ENCODE data around the gene VPS26C.

The VPS26C gene

DNA sequence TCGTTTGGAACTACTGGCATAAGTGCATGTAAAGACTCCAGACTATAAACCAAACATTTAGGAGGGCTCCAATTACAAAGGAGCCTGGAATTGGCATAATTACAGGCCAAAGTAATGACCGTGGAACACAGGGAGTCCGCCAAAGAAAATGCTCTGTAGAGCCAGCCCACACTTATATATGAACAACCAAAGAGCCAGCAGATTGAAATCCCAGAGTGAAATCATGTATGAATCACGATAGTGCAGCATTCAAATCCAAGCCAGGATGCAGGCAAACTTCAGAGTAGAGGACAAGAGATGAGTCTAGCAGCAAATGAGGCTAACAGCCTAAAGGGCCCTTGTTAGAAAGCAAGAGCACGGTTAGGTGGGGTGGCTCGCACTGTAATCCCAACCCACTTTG, 13.1 kb downstream of the VPS26C start:
- no peak overlapping the region for H3K27ac ChIP-seq (ENCODE audit: low read length)

DNA sequence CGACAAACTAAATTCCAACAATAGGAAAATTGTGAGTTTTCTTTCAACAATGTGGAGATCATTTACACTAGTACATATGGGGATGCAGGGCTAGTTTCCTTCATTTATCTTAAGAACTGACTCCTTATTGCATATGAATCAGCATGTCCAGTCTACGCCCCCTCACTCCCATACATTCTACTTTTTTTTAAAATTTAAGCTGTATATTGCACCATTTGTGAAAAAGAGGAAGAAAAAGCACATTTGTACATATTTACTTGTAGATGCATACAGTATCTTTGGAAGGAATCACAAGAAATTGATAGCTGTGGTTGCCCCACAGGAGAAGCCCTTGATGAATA, 15.9 kb downstream of the VPS26C start:
- H3K4me3 ChIP-seq (ENCODE audit: low read length): no peak overlapping the region
- TF ChIP-seq EZH2phosphoT487 (IDR thresholded peaks at IDR 0.05; ENCODE audit: low read length): no peak
- no peak for TF ChIP-seq EZH2 (optimal IDR thresholded peaks at IDR 0.05; ENCODE audit: low read depth, low read length)
- TF ChIP-seq, protein P1, sequence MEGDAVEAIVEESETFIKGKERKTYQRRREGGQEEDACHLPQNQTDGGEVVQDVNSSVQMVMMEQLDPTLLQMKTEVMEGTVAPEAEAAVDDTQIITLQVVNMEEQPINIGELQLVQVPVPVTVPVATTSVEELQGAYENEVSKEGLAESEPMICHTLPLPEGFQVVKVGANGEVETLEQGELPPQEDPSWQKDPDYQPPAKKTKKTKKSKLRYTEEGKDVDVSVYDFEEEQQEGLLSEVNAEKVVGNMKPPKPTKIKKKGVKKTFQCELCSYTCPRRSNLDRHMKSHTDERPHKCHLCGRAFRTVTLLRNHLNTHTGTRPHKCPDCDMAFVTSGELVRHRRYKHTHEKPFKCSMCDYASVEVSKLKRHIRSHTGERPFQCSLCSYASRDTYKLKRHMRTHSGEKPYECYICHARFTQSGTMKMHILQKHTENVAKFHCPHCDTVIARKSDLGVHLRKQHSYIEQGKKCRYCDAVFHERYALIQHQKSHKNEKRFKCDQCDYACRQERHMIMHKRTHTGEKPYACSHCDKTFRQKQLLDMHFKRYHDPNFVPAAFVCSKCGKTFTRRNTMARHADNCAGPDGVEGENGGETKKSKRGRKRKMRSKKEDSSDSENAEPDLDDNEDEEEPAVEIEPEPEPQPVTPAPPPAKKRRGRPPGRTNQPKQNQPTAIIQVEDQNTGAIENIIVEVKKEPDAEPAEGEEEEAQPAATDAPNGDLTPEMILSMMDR (IDR thresholded peaks at IDR 0.05; ENCODE audit: low read length): no peak
- H3K27ac ChIP-seq (ENCODE audit: low read length): no peak overlapping the region
- no peaks in the 10 kb centered on the region for H3K36me3 ChIP-seq (replicated peaks; ENCODE audit: insufficient read depth, low read length)
- H2AFZ ChIP-seq (ENCODE audit: low read length): no peak overlapping the region
- no peak for DNase-seq
- H3K79me2 ChIP-seq (ENCODE audit: low read length): peaks cover 96% of the 10 kb centered on the region
- no peak overlapping the region for H3K9ac ChIP-seq (ENCODE audit: low read length)
- H3K27me3 ChIP-seq (replicated peaks; ENCODE audit: insufficient read depth, low read length): no peaks in the 10 kb centered on the region
- H4K20me1 ChIP-seq (ENCODE audit: insufficient read depth, low read length): peaks cover 20% of the 10 kb centered on the region
- no peak overlapping the region for H3K4me2 ChIP-seq (ENCODE audit: low read depth, low read length)
- no peaks in the 10 kb centered on the region for H3F3A ChIP-seq (ENCODE audit: insufficient read depth, low read length)
- 0 out of 2 replicates have a peak, but pooled peaks cover 2% of the 10 kb centered on the region for H3K4me1 ChIP-seq (ENCODE audit: low read length)
- no peaks in the 10 kb centered on the region for H3K9me3 ChIP-seq (replicated peaks; ENCODE audit: insufficient read depth, low read length)
- H3K9me2 ChIP-seq (replicated peaks; ENCODE audit: insufficient read depth, low read length): no peaks in the 10 kb centered on the region

More for the DNA sequence above, 13.1 kb downstream of the VPS26C start:
- Histone ChIP-seq H3K4me2 (ENCODE audit: low read depth, low read length) (no peak overlapping the region), H3K9ac (ENCODE audit: low read length) (no peak overlapping the region), H3K27me3 (replicated peaks; ENCODE audit: insufficient read depth, low read length) (no peaks in the 10 kb centered on the region), H3K4me1 (ENCODE audit: low read length) (0 out of 2 replicates have a peak, but pooled peaks cover 2% of the 10 kb centered on the region), H3F3A (ENCODE audit: insufficient read depth, low read length) (no peaks in the 10 kb centered on the region), H2AFZ (ENCODE audit: low read length) (no peak overlapping the region), H3K9me3 (replicated peaks; ENCODE audit: insufficient read depth, low read length) (no peaks in the 10 kb centered on the region), H3K79me2 (ENCODE audit: low read length) (peaks cover 95% of the 10 kb centered on the region), H3K4me3 (ENCODE audit: low read length) (no peak overlapping the region), H3K36me3 (replicated peaks; ENCODE audit: insufficient read depth, low read length) (no peaks in the 10 kb centered on the region), H3K9me2 (replicated peaks; ENCODE audit: insufficient read depth, low read length) (no peaks in the 10 kb centered on the region), H4K20me1 (ENCODE audit: insufficient read depth, low read length) (peaks cover 17% of the 10 kb centered on the region)
- no peak for DNase-seq
- TF ChIP-seq EZH2phosphoT487 (IDR thresholded peaks at IDR 0.05; ENCODE audit: low read length): no peak
- no peak for TF ChIP-seq EZH2 (optimal IDR thresholded peaks at IDR 0.05; ENCODE audit: low read depth, low read length)
- TF ChIP-seq, protein P1 (IDR thresholded peaks at IDR 0.05; ENCODE audit: low read length): no peak

DNA sequence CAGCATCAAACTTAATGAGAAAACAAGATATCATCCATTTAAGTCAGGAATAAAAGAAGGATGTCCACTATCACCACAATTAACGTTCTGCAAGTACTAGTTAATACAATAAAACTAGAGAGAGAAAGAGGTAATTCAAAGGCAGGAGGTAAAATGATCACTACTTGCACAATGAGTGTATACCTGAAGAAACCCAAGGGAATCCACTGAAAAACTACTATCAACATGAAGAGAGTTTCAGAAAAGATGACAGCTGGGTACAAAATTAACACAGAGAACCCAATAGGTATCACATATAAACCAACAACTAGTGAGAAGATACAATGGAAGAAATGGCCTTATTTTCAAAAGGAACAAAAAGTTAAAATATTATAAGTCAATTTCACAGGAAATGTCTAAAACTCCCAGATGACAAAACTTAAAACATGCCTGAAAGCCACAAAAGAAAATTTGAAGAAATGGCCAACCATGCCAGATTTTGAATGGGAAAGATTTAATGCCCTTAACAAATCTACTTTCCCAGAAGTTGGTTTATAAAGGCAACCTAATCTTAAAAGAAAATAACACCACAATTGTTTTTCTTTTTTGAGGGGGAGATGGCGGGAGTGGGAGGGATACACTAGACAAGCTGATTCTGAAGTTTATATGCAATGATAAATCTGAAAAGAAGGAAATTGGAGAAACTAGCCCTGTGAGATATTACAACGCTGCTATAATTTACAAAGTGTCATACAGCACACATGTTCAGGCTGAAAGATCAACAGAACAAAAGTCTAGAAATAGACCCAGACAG, 17.8 kb downstream of the VPS26C start:
- Histone ChIP-seq H3K4me1 (ENCODE audit: low read length) (0 out of 2 replicates have a peak, but pooled peaks cover 2% of the 10 kb centered on the region), H3F3A (ENCODE audit: insufficient read depth, low read length) (no peaks in the 10 kb centered on the region), H4K20me1 (ENCODE audit: insufficient read depth, low read length) (peaks cover 28% of the 10 kb centered on the region), H3K4me3 (ENCODE audit: low read length) (no peak overlapping the region), H3K9me2 (replicated peaks; ENCODE audit: insufficient read depth, low read length) (no peaks in the 10 kb centered on the region), H3K27ac (ENCODE audit: low read length) (no peak overlapping the region), H3K9me3 (replicated peaks; ENCODE audit: insufficient read depth, low read length) (no peaks in the 10 kb centered on the region), H3K27me3 (replicated peaks; ENCODE audit: insufficient read depth, low read length) (no peaks in the 10 kb centered on the region), H3K9ac (ENCODE audit: low read length) (no peak overlapping the region), H3K36me3 (replicated peaks; ENCODE audit: insufficient read depth, low read length) (no peaks in the 10 kb centered on the region), H2AFZ (ENCODE audit: low read length) (no peak overlapping the region), H3K4me2 (ENCODE audit: low read depth, low read length) (no peak overlapping the region), H3K79me2 (ENCODE audit: low read length) (peaks cover 100% of the 10 kb centered on the region)
- no peak for TF ChIP-seq EZH2phosphoT487 (IDR thresholded peaks at IDR 0.05; ENCODE audit: low read length)
- no peak for TF ChIP-seq EZH2 (optimal IDR thresholded peaks at IDR 0.05; ENCODE audit: low read depth, low read length)
- TF ChIP-seq, protein P1 (IDR thresholded peaks at IDR 0.05; ENCODE audit: low read length): no peak
- no peak for DNase-seq
